CD4-positive, alpha-beta T cell treated with Interferon alpha-2 for 1 hour (primary cell): ENCODE measurements around the gene AURKAIP1.

Experiments used
- DNase-seq, 2 donors: peaks; one replicate each; pipeline ENCODE4 v3.0.0-alpha.2; 2020 to 2022

The AURKAIP1 gene

DNA sequence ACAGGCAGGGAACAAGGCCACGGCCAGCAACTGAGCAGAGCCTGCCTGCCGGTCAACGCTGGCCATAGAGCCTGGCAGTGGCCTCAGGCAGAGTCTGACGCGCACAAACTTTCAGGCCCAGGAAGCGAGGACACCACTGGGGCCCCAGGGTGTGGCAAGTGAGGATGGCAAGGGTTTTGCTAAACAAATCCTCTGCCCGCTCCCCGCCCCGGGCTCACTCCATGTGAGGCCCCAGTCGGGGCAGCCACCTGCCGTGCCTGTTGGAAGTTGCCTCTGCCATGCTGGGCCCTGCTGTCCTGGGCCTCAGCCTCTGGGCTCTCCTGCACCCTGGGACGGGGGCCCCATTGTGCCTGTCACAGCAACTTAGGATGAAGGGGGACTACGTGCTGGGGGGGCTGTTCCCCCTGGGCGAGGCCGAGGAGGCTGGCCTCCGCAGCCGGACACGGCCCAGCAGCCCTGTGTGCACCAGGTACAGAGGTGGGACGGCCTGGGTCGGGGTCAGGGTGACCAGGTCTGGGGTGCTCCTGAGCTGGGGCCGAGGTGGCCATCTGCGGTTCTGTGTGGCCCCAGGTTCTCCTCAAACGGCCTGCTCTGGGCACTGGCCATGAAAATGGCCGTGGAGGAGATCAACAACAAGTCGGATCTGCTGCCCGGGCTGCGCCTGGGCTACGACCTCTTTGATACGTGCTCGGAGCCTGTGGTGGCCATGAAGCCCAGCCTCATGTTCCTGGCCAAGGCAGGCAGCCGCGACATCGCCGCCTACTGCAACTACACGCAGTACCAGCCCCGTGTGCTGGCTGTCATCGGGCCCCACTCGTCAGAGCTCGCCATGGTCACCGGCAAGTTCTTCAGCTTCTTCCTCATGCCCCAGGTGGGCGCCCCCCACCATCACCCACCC is 43.7 kb downstream of the AURKAIP1 start, which contains the start of gene TAS1R3:
TSS of gene TAS1R3 (plus strand) at position 213 of the 898 bp plus-strand sequence. CDS start at position 279, 66 bp downstream.
- DNase-seq: no peak

DNA sequence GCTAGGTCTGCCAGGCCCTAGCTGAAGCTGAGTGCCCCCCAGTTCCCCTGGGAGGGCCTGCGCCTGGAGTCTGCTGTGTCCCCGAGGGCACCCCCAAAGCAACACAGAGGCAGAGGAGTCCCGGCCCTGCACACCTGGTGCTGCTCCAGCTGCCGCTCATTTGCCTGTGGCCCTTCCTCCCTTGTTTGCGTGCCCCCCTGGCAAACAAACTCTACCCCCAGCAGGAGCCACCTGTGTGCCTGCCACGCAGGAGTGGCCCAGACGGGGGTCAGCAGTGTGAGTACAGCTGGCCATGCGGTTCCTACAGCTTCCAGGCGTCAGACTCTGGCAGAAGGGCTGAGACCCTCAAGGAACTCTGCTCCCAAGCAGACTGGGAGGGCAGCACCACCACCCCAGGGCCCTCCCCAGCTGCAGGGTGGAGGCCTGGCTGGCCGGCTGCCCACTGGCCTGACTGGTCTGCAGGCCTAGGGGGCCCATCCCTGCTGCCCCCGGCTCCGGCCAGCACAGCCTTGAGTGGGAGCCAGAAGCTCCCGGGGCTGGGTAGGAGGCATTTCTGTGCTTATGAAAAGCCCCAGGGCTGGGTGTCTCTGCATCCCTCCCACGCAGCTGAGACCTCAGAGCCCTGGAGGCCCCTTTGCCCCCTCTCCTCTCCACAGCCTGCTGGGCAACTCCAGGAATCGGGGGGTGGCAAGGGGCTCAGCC is 44.5 kb downstream of the AURKAIP1 start:
- no peak for DNase-seq

DNA sequence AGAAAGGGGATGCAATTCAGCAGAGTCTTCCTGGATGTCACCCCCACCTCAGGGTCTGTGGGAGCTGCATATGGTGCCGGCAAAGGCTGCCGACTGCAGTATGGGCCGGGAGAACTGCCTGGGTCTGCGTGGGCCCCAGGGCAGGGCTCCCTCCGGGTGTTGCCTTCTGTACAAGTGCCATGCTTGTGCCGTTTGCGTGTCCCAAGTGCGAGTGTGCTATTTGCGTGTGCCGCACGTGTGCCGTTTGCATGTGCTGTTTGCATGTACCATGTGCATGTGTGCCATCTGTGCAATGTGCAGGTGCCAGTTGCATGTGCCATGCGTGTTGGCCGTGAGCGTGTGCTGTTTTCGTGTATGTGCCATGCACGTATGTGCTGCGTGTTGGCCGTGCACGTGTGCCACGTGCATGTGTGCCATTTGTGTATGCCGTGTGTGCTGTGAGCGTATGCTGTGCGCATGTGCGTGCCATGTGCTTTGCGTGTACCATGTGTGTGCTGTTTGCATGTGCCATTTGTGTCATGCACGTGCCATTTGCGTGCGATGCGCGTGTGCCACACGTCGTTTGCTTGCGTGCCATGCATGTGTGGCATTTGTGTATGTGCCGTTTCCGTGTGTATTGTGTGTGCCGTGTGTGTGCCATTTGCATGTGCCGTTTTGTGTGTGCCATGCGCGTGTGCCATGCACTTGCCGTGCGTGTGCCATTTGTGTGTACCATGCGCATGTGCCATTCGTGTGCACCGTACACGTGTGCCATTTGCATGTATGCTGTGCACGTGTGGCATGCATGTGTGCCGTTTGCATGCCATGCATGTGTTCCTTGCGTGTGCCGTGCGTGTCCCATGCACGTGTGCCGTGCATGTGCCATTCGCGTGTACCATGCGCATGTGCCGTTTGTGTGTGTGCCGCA is 45.5 kb downstream of the AURKAIP1 start:
- DNase-seq: no peak

GRCh38 chr1:1328254-1328653 is 46.8 kb downstream of the AURKAIP1 start:
- no peak for DNase-seq

- DNase-seq: no peak
These were observed 47.7 kb downstream of the AURKAIP1 start for GRCh38 chr1:1327291-1327690.

GRCh38 chr1:1326075-1326605 is 48.9 kb downstream of the AURKAIP1 start:
- no peak for DNase-seq

GRCh38 chr1:1325288-1326074 is 49.5 kb downstream of the AURKAIP1 start:
- no peak for DNase-seq

DNA sequence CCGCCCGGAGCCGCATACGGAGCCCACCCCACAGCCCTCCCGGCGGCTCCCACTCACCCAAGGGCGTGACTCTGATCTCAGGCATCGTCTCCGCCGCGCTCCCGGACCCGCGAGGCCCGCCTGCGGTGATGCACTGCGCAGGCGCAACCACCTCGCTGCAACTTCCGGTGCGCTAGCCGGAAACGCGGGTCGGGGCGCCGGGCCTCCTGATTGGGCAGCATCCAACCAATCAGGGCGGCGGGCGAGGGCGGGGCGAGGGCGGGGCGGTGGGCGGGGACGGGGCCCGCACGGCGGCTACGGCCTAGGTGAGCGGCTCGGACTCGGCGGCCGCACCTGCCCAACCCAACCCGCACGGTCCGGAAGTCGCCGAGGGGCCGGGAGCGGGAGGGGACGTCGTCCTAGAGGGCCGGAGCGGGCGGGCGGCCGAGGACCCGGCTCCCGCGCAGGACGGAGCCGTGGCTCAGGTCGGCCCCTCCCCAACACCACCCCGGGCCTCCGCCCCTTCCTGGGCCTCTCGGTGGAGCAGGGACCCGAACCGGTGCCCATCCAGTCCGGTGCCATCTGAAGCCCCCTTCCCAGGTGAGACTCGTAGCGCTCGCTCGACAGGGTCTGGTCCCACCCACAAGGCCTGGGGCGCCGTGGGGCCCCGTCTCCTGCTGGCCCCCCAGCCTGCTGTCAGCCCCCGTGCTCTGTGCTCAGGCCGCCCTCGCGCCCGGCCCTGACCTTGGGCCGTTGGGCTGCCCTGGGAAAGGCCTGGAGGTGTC is 50.3 kb downstream of the AURKAIP1 start, which contains the start of the genes CPTP and INTS11:
TSS of gene CPTP (plus strand) at position 279 of the 764 bp plus-strand sequence. CDS start 2,109 bp downstream, outside the sequence.
TSS of gene INTS11 (minus strand) at position 137 of the 764 bp plus-strand sequence. CDS start at position 85, 52 bp downstream.
- DNase-seq: peak; percentile 94 to 96

GRCh38 chr1:1324084-1324523 is 50.9 kb downstream of the AURKAIP1 start:
- DNase-seq: no peak
